DMS 273 treated with DMSO at 0.1 percent for 48 hours (cell line): ENCODE measurements around the gene UEVLD.

Experiments
- DNase-seq: peaks from one replicate; lab custom pipeline; 2025; lab: John Stamatoyannopoulos, UW

Gene UEVLD

GRCh38 chr11:18498039-18498438 is 90.5 kb downstream of the UEVLD start:
- DNase-seq, result no peak

GRCh38 chr11:18495703-18496102 is 92.8 kb downstream of the UEVLD start:
- DNase-seq, result no peak

GRCh38 chr11:18495271-18495670 is 93.3 kb downstream of the UEVLD start:
- DNase-seq, result no peak

DNA sequence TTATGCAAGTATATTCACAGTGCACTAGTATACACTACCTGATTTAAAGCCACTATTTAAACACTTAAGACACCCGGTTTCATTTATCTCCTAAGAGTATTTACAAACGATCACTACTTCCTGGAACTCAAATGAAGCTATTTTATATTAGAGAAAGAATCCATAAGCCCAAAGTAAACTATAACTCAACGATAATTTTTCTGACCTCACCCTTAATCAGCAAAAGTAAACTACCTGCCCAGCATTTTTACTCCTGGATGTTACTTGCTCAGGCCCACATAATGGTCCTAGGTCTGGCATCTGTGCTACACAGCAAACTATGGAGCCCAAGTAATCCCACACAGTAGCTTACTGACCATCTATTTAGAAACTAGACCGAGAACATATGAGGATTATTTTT is 95.2 kb downstream of the UEVLD start:
- no peak for DNase-seq

- no peak for DNase-seq
Measured at GRCh38 chr11:18492888-18493287, 95.6 kb downstream of the UEVLD start.

GRCh38 chr11:18491924-18492323 is 96.6 kb downstream of the UEVLD start:
- DNase-seq, result no peak

DNA sequence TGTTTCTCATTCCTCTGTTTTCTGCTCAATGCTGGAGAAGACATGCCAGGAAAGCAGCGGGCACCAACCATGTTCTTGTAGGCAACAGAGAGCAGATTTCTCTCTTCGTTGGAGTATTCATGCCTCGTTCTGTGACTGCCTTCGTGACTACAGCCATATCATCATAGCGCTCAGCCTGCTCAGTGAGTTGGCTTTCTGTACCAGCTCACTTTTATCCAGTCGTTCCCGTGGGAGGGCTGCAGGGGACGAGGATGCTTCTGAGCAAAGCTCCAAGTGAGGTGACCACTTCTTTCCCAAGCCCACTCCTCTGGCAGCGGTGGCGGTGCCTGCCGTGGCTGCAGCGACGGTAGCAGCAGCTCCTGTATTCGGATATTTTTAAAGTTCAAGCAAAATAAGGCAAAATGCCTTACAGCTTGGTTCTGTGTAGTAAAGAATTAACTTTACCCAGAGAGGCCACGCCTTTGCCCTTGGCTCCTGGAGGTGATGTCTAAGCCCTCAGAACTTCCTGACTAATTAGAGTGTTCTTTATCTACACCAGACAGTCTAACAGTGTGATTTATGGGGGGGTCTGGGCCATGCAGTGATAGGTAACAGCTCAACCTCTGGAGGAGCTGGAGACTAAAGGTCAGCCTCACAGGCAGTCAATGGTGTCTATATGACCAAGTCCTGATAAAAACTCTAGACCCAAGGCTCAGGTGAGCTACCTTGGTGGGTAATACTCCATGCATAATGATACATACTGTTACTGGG is 97.6 kb downstream of the UEVLD start:
- no peak for DNase-seq

- DNase-seq, result no peak
Measured at GRCh38 chr11:18490319-18490718, 98.2 kb downstream of the UEVLD start.

DNA sequence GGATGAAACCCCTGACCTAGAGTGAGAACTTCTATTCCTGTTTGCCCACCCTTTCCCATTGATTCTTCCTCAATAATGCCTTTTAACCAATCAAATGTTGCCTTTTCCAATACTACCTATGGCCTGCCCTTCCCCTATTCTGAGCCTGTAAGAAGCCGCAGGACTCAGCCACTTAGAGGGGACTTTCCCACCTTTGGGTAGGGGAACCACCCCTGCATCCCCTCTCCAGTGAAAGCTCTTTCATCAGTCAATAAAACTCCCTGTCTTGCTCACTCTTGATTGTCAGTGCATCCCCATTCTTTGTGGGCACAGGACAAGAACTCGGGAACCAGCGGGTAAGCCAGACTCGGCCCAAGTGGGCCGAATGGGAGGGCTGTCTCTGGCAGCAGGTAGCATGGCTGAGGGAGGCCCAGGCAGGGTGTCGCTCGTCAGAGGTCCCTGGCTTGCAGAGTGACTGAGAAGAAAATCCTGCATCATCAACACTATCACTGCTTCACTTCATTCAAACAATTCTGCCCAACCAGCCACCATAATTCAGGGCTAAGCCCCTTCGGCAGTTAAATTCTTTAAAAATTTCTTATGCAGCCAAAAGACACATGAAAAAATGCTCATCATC is 102.5 kb downstream of the UEVLD start:
- DNase-seq, result no peak
